OCI-LY1 (cell line): ENCODE measurements around the gene SRRM5.

ENCODE experiments used
- H2AFZ ChIP-seq: fragments of 200-600 bp; sonication (generic), shearing (Covaris generic); 2 replicates; pipeline ENCODE4 v1.6.0; 2014; ENCODE audit warnings: antibody characterized with exemption, mild to moderate bottlenecking, low read length
- H3F3A ChIP-seq: fragments of 200-600 bp; sonication (generic), shearing (Covaris generic); 2 replicates; pipeline ENCODE4 v1.6.0; 2014; ENCODE audit warnings: mild to moderate bottlenecking, antibody characterized with exemption, low read length, moderate library complexity; ENCODE audit not compliant: insufficient read depth
- H3K27ac ChIP-seq: fragments of 200-600 bp; sonication (generic); 2 replicates; pipeline ENCODE4 v1.5.1; 2014; ENCODE audit warnings: low read length, mixed run types, mild to moderate bottlenecking, low read depth; ENCODE audit not compliant: poor library complexity, severe bottlenecking
- H3K27me3 ChIP-seq: fragments of 200-600 bp; sonication (generic); 2 replicates; pipeline ENCODE4 v1.6.0; 2014; ENCODE audit warnings: antibody characterized with exemption, mild to moderate bottlenecking, low read length, moderate library complexity; ENCODE audit not compliant: insufficient read depth
- H3K36me3 ChIP-seq: fragments of 200-600 bp; sonication (generic); 2 replicates; pipeline ENCODE4 v1.6.1; 2014; ENCODE audit warnings: mild to moderate bottlenecking, antibody characterized with exemption, low read length, moderate library complexity, mixed read lengths; ENCODE audit not compliant: insufficient read depth
- H3K4me1 ChIP-seq: fragments of 200-600 bp; sonication (generic); 2 replicates; pipeline ENCODE4 v1.5.1; 2014; ENCODE audit warnings: mild to moderate bottlenecking, low read length, moderate library complexity; ENCODE audit not compliant: insufficient read depth, severe bottlenecking
- H3K4me2 ChIP-seq: fragments of 200-600 bp; sonication (generic), shearing (Covaris generic); 2 replicates; pipeline ENCODE4 v1.6.1; 2014; ENCODE audit warnings: low read length
- H3K4me3 ChIP-seq: fragments of 200-600 bp; sonication (generic); 2 replicates; pipeline ENCODE4 v1.5.1; 2014; ENCODE audit warnings: low read length, low read depth, mild to moderate bottlenecking, mixed read lengths; ENCODE audit not compliant: poor library complexity, severe bottlenecking
- H3K79me2 ChIP-seq: fragments of 200-600 bp; shearing (Covaris generic); 2 replicates; pipeline ENCODE4 v1.6.1; 2016; ENCODE audit warnings: mixed run types, low read length, mixed read lengths; ENCODE audit not compliant: insufficient read depth
- H3K9ac ChIP-seq: fragments of 200-600 bp; sonication (generic), shearing (Covaris generic); 2 replicates; pipeline ENCODE4 v1.6.1; 2014; ENCODE audit warnings: mild to moderate bottlenecking, low read length, mixed read lengths
- H3K9me2 ChIP-seq: fragments of 200-600 bp; sonication (generic), shearing (Covaris generic); 2 replicates; pipeline ENCODE4 v1.6.1; 2014; ENCODE audit warnings: low read depth, mild to moderate bottlenecking, low read length, mixed read lengths
- H3K9me3 ChIP-seq: fragments of 200-600 bp; shearing (Covaris generic); 2 replicates; pipeline ENCODE4 v1.6.1; 2014; ENCODE audit warnings: low read length, mixed read lengths
- H4K20me1 ChIP-seq: fragments of 200-600 bp; sonication (generic), shearing (Covaris generic); 2 replicates; pipeline ENCODE4 v1.6.0; 2016; ENCODE audit warnings: mild to moderate bottlenecking, low read length; ENCODE audit not compliant: insufficient read depth
- EZH2 ChIP-seq: fragments of 200-600 bp; sonication (generic), shearing (Covaris generic); IDR thresholded peaks from 2 replicates; pipeline ENCODE4 v1.8.0; 2017; ENCODE audit warnings: borderline replicate concordance, mixed run types, mild to moderate bottlenecking, antibody characterized with exemption, low read length, moderate library complexity, mixed read lengths
- TF ChIP-seq, protein P1 (sequence below): fragments of 200-600 bp; sonication (generic), shearing (Covaris generic); IDR thresholded peaks from 2 replicates; pipeline ENCODE4 v1.5.1; 2017; ENCODE audit warnings: mild to moderate bottlenecking, antibody characterized with exemption, low read length, moderate library complexity, mixed read lengths

The SRRM5 gene

DNA sequence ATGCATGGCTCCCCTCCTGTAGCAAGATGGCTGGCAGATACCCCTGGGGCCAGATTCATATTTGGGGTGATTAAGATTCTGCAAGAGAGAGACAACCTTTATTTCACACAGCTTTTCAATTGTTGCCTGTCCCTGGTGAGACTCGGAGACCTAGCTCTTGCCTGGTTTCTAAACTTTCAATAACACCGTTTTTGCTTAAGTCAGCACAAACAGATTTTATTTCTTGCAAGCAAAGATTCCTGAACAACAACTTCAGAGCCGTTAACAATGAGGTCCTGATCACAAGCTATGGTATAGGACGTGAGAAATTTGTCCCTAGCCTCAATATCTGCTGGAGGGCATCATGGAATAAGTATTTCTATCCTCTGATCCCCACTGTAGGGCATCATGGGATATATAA, 30.6 kb downstream of the SRRM5 start:
- no peak overlapping the region for H3K9ac ChIP-seq
- no peak overlapping the region for H3K4me2 ChIP-seq
- no peaks in the 10 kb centered on the region for H3K9me2 ChIP-seq
- H3K4me1 ChIP-seq = peaks cover 3% of the 10 kb centered on the region
- H3K9me3 ChIP-seq = no peaks in the 10 kb centered on the region
- no peak overlapping the region for H3K4me3 ChIP-seq
- H3K79me2 ChIP-seq = no peaks in the 10 kb centered on the region
- no peaks in the 10 kb centered on the region for H4K20me1 ChIP-seq
- H3K27me3 ChIP-seq = 0 out of 2 replicates have a peak, but pooled peaks cover 13% of the 10 kb centered on the region
- no peaks in the 10 kb centered on the region for H3F3A ChIP-seq
- no peaks in the 10 kb centered on the region for H3K36me3 ChIP-seq
- H2AFZ ChIP-seq = no peak overlapping the region
- TF ChIP-seq, protein P1, sequence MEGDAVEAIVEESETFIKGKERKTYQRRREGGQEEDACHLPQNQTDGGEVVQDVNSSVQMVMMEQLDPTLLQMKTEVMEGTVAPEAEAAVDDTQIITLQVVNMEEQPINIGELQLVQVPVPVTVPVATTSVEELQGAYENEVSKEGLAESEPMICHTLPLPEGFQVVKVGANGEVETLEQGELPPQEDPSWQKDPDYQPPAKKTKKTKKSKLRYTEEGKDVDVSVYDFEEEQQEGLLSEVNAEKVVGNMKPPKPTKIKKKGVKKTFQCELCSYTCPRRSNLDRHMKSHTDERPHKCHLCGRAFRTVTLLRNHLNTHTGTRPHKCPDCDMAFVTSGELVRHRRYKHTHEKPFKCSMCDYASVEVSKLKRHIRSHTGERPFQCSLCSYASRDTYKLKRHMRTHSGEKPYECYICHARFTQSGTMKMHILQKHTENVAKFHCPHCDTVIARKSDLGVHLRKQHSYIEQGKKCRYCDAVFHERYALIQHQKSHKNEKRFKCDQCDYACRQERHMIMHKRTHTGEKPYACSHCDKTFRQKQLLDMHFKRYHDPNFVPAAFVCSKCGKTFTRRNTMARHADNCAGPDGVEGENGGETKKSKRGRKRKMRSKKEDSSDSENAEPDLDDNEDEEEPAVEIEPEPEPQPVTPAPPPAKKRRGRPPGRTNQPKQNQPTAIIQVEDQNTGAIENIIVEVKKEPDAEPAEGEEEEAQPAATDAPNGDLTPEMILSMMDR = no peak
- no peak for TF ChIP-seq EZH2
- no peak overlapping the region for H3K27ac ChIP-seq

DNA sequence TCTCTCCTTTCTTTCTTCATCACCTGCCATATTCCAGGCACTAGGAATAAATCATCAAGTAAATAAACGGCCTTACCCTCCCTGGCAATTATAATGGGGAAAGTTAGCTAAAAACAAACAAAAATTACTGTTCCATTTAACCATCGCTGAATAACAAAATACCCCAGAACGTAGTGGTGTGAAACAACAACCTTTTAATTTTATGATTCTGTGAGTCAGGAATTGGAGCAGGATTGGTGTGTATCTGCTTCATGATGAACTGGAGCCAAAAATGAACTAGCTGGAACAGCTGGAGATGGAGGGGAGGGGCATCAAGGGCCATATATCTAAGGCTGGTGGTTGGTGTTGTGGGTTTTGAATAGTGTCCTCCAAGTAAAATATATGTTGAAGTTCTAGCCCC, 31.4 kb downstream of the SRRM5 start:
- no peak overlapping the region for H2AFZ ChIP-seq
- peaks cover 3% of the 10 kb centered on the region for H3K4me1 ChIP-seq
- H3K9me2 ChIP-seq = no peaks in the 10 kb centered on the region
- H3K9ac ChIP-seq = no peak overlapping the region
- no peak overlapping the region for H3K27ac ChIP-seq
- 0 out of 2 replicates have a peak, but pooled peaks cover 12% of the 10 kb centered on the region for H3K27me3 ChIP-seq
- no peak overlapping the region for H3K4me2 ChIP-seq
- H3K36me3 ChIP-seq = no peaks in the 10 kb centered on the region
- no peaks in the 10 kb centered on the region for H4K20me1 ChIP-seq
- TF ChIP-seq, protein P1 = no peak
- no peak for TF ChIP-seq EZH2
- no peaks in the 10 kb centered on the region for H3F3A ChIP-seq
- no peak overlapping the region for H3K4me3 ChIP-seq
- H3K79me2 ChIP-seq = no peaks in the 10 kb centered on the region
- H3K9me3 ChIP-seq = no peaks in the 10 kb centered on the region

DNA sequence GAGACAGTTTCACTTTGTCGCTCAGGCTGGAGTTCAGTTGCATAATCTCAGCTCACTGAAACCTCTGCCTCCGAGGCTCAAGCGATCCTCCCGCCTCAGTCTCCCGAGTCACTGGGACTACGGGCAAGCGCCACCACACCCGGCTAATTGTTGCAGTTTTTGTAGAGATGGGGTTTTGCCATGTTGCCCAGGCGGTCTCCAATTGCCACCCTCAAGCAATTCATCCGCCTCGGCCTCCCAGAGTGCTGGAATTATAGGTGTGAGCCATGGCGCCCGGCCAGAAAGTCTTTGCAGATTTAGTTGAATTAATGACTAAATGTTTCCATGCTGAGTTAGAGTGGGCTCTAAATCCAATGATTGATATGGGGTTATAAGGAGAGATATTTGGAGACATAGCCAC, 32.3 kb downstream of the SRRM5 start:
- Histone ChIP-seq H3K9me2 (no peaks in the 10 kb centered on the region), H3K9me3 (no peaks in the 10 kb centered on the region), H3K4me2 (no peak overlapping the region), H3K4me3 (no peak overlapping the region), H2AFZ (no peak overlapping the region), H3K4me1 (peaks cover 3% of the 10 kb centered on the region), H3K36me3 (no peaks in the 10 kb centered on the region), H3K9ac (no peak overlapping the region), H3K79me2 (no peaks in the 10 kb centered on the region), H3K27me3 (0 out of 2 replicates have a peak, but pooled peaks cover 4% of the 10 kb centered on the region), H3K27ac (no peak overlapping the region), H4K20me1 (no peaks in the 10 kb centered on the region), H3F3A (no peaks in the 10 kb centered on the region)
- no peak for TF ChIP-seq EZH2
- TF ChIP-seq, protein P1 = no peak
